KMS-11 (cell line): Measurements from ENCODE around the gene UBXN7.
"Not testable (repeated sequence)": the region's sequence is repeated elsewhere in the genome, so short reads cannot be mapped to it uniquely, and the experiment has no call there.

ENCODE experiments used
- H2AFZ ChIP-seq: fragments of 200-600 bp; sonication (generic); 2 replicates; pipeline ENCODE4 v1.6.1; 2016; ENCODE audit warnings: antibody characterized with exemption, mixed run types, low read depth
- H3K27ac ChIP-seq: fragments of 200-600 bp; sonication (generic); 2 replicates; pipeline ENCODE4 v1.6.1; 2016; ENCODE audit warnings: mild to moderate bottlenecking, mixed run types
- H3K27me3 ChIP-seq: fragments of 200-600 bp; sonication (generic); 2 replicates; pipeline ENCODE4 v1.6.1; 2017; ENCODE audit warnings: mild to moderate bottlenecking, low read depth, mixed run types, moderate library complexity; ENCODE audit not compliant: insufficient read depth
- H3K36me3 ChIP-seq: fragments of 200-600 bp; sonication (generic); 2 replicates; pipeline ENCODE4 v1.6.1; 2017; ENCODE audit warnings: mild to moderate bottlenecking, mixed run types; ENCODE audit not compliant: insufficient read depth
- H3K4me1 ChIP-seq: fragments of 200-600 bp; sonication (generic); 2 replicates; pipeline ENCODE4 v1.6.1; 2016; ENCODE audit warnings: mild to moderate bottlenecking, low read depth, mixed run types; ENCODE audit not compliant: poor library complexity, severe bottlenecking
- H3K4me2 ChIP-seq: fragments of 200-600 bp; sonication (generic); 2 replicates; pipeline ENCODE4 v1.7.0; 2016; ENCODE audit warnings: mild to moderate bottlenecking, mixed run types
- H3K4me3 ChIP-seq: fragments of 200-600 bp; sonication (generic); IDR thresholded peaks from 2 replicates; pipeline ENCODE4 v1.6.1; 2017; ENCODE audit warnings: low read depth, low read length, mixed read lengths; ENCODE audit not compliant: insufficient read depth
- H3K79me2 ChIP-seq: fragments of 200-600 bp; sonication (generic); 2 replicates; pipeline ENCODE4 v1.6.1; 2016; ENCODE audit warnings: low read depth, mixed run types; ENCODE audit not compliant: insufficient read depth
- H3K9ac ChIP-seq: fragments of 200-600 bp; sonication (generic); 2 replicates; pipeline ENCODE4 v1.6.1; 2016; ENCODE audit warnings: mild to moderate bottlenecking, mixed run types
- H4K20me1 ChIP-seq: fragments of 200-600 bp; sonication (generic); 2 replicates; pipeline ENCODE4 v1.6.1; 2016; ENCODE audit warnings: mild to moderate bottlenecking, mixed run types; ENCODE audit not compliant: insufficient read depth
- CTCF ChIP-seq: fragments of 200-600 bp; sonication (generic); conservative IDR thresholded peaks from 2 replicates; pipeline ENCODE4 v1.6.1; 2017; ENCODE audit warnings: low read depth, mild to moderate bottlenecking, antibody characterized with exemption, low read length, moderate library complexity, mixed read lengths

UBXN7 gene

GRCh38 chr3:196432137-196432879 is at the start of gene UBXN7:
Gene UBXN7 (minus strand): TSS chr3:196432427. CDS start chr3:196432399, 28 bp downstream.
- Histone ChIP-seq H3K27me3 (no peaks in the 10 kb centered on the region), H2AFZ (peak within 1 kb of the TSS; percentile 81), H4K20me1 (no peaks in the 10 kb centered on the region), H3K36me3 (no peaks in the 10 kb centered on the region), H3K4me3 (peak within 1 kb of the TSS; percentile 94), H3K4me2 (peak within 1 kb of the TSS; percentile 98), H3K4me1 (peaks cover 18% of the 10 kb centered on the region), H3K9ac (peak within 1 kb of the TSS; percentile 67; the same call in 1 of the 2 replicates), H3K79me2 (peaks cover 49% of the 10 kb centered on the region), H3K27ac (peak within 1 kb of the TSS; percentile 38)
- TF ChIP-seq CTCF = no peak

GRCh38 chr3:196477678-196478077 is 45.5 kb upstream of the UBXN7 start:
- no peaks in the 10 kb centered on the region; the same call in 1 of the 2 replicates for H3K36me3 ChIP-seq
- no peak overlapping the region for H3K4me3 ChIP-seq
- H3K27me3 ChIP-seq = no peaks in the 10 kb centered on the region
- TF ChIP-seq CTCF = no peak
- H3K4me1 ChIP-seq = no peaks in the 10 kb centered on the region
- H3K79me2 ChIP-seq = no peaks in the 10 kb centered on the region
- no peak overlapping the region for H3K4me2 ChIP-seq
- no peaks in the 10 kb centered on the region for H4K20me1 ChIP-seq
- H3K9ac ChIP-seq = no peak overlapping the region
- H2AFZ ChIP-seq = no peak overlapping the region
- H3K27ac ChIP-seq = no peak overlapping the region

- Histone ChIP-seq H3K4me2 (no peak overlapping the region), H3K79me2 (no peaks in the 10 kb centered on the region), H3K4me3 (no peak overlapping the region), H3K27me3 (no peaks in the 10 kb centered on the region), H3K9ac (no peak overlapping the region), H4K20me1 (no peaks in the 10 kb centered on the region), H3K27ac (no peak overlapping the region), H2AFZ (no peak overlapping the region), H3K4me1 (no peaks in the 10 kb centered on the region), H3K36me3 (no peaks in the 10 kb centered on the region)
- no peak for TF ChIP-seq CTCF
These were observed 40.1 kb upstream of the UBXN7 start for GRCh38 chr3:196472286-196472685.

- H3K79me2 ChIP-seq = no peaks in the 10 kb centered on the region
- no peaks in the 10 kb centered on the region for H3K4me1 ChIP-seq
- H3K4me3 ChIP-seq = no peak overlapping the region
- no peaks in the 10 kb centered on the region for H3K36me3 ChIP-seq
- no peak overlapping the region for H2AFZ ChIP-seq
- no peak overlapping the region for H3K27ac ChIP-seq
- H3K27me3 ChIP-seq = no peaks in the 10 kb centered on the region
- no peaks in the 10 kb centered on the region for H4K20me1 ChIP-seq
- no peak overlapping the region for H3K9ac ChIP-seq
- H3K4me2 ChIP-seq = no peak overlapping the region
- no peak for TF ChIP-seq CTCF
These were observed 39.3 kb upstream of the UBXN7 start for GRCh38 chr3:196471551-196471950.

- not testable (repeated sequence) for H2AFZ ChIP-seq, H3K27me3 ChIP-seq, H3K4me1 ChIP-seq, H3K27ac ChIP-seq, H3K79me2 ChIP-seq, H3K4me2 ChIP-seq, H4K20me1 ChIP-seq, H3K36me3 ChIP-seq, H3K9ac ChIP-seq, H3K4me3 ChIP-seq
These were observed 38.0 kb upstream of the UBXN7 start for GRCh38 chr3:196470182-196470581.
